Ovary (tissue), 9 donors: Measurements from ENCODE around the gene B3GNT7. TPM values are rescaled to one million over a fixed set of nuclear protein-coding genes. Genes with fewer than 3 reads are reported as not detected.
A peak's percentile ranks its signal among the peaks of the same experiment; 100 is the strongest.

ENCODE experiments used
- DNase-seq, 5 donors: peaks; one replicate each; pipeline ENCODE4 v3.0.0-alpha.2; 2019 to 2020
- H3K27ac ChIP-seq, 2 donors: fragments of 200-600 bp; one replicate each; pipeline versions ENCODE4 v1.5.1 to v1.8.0; 2019 to 2022
- H3K27me3 ChIP-seq: fragments of 200-600 bp; one replicate; pipeline ENCODE4 v1.8.0; 2022
- H3K36me3 ChIP-seq: fragments of 200-600 bp; sonication (generic); one replicate; pipeline ENCODE4 v1.5.1; 2019
- H3K4me1 ChIP-seq: one replicate; pipeline ENCODE4 v1.8.1; 2013; ENCODE audit warnings: mild to moderate bottlenecking, moderate library complexity; ENCODE audit not compliant: insufficient read depth
- H3K4me3 ChIP-seq: fragments of 200-600 bp; sonication (generic); one replicate; pipeline ENCODE4 v1.5.1; 2017
- H3K9me3 ChIP-seq, 2 donors: fragments of 200-600 bp in 1 of 2; sonication (generic) in 1 of 2; one replicate each; pipeline versions ENCODE4 v1.5.1 to v1.8.1; 2013 to 2019; ENCODE audit warnings: mild to moderate bottlenecking in 1 of 2, moderate library complexity in 1 of 2
- CTCF ChIP-seq, 3 donors: fragments of 450-650 bp in 2 of 3; fragments of 200-600 bp in 1 of 3; IDR thresholded peaks; one replicate each; pipeline versions ENCODE4 v1.5.1 to v1.8.0; 2016 to 2022; ENCODE audit warnings: antibody characterized with exemption in 3 of 3, mild to moderate bottlenecking in 1 of 3
- EP300 ChIP-seq: sonication (generic); formaldehyde crosslinking; IDR thresholded peaks from one replicate; pipeline ENCODE4 v1.6.1; 2017; ENCODE audit warnings: antibody characterized with exemption
- POLR2A ChIP-seq: fragments of 450-650 bp; IDR thresholded peaks from one replicate; pipeline ENCODE4 v1.6.1; 2017; ENCODE audit warnings: antibody characterized with exemption, mild to moderate bottlenecking, moderate library complexity
- WGBS, 3 donors: extraction: QIAGEN DNeasy Blood & Tissue Kit in 1 of 3; methylation state at CpG; one replicate each; pipeline versions ENCODE4 v1.1.5 to v1.1.7; 2013 to 2017; 5-methylcytosine and 5-hydroxymethylcytosine counted together
- intact Hi-C, 4 donors: fragments of 100-400 bp; cut with DNase I; formaldehyde crosslinking; loops; one replicate each; pipeline versions ENCODE4 v1.11.0 to v1.15.1; 2022 to 2023
- polyA plus RNA-seq, 2 donors: library from polyadenylated mRNA; stranded (reverse); fragments of 200-250 nt in 1 of 2; fragments of 350-450 nt in 1 of 2; fragmentation: Illumina TruSeq in 1 of 2; extraction: RNeasy Lipid Tissue Mini Kit (QIAGEN cat#74804) in 1 of 2; gene quantifications; one replicate each; pipeline ENCODE4 v1.2.3, GENCODE V29; 2013 to 2014
- total RNA-seq, 7 donors: library from RNA; depleted of rRNA in 2 of 7; stranded (reverse); fragments of >200 nt in 2 of 7; fragmentation: NEBNext Ultra II Directional in 3 of 7; extraction: Animal tissue kit (Norgen Biotek cat#: 25700) in 3 of 7; gene quantifications; one replicate each; pipeline versions ENCODE4 v1.1.0 to v1.2.4, GENCODE V29; 2016 to 2023
- donor health status: DM: no; HTN: no; CAD: no; lungs with moderate emphysema.
- donor health status: DM: no; HTN: no; CAD: no.
- donor health status: Bipolar disorder and iron deficiency.
- donor health status: DM: yes; HTN: yes; CAD: no.
- donor health status: DM: no; HTN: no; CAD: no.
- donor health status: DM: yes; HTN: yes; CAD: no.

The B3GNT7 gene
- total and polyA plus RNA-seq, 9 donors = 4.8 to 34.0 (median 24.4) TPM

- Histone ChIP-seq H3K4me1 (peaks cover 5% of the 10 kb centered on the region), H3K4me3 (peak overlapping the region; percentile 67), H3K9me3 (no peaks in the 10 kb centered on the region), H3K27me3 (no peaks in the 10 kb centered on the region), H3K27ac (peak overlapping the region in 1 of 2 donors; percentile 36), H3K36me3 (no peaks in the 10 kb centered on the region)
- TF ChIP-seq CTCF (IDR thresholded peaks at IDR 0.05) = peak; percentile 85 to 94 (median 91)
- peak; percentile 21 for TF ChIP-seq POLR2A
- no peak for TF ChIP-seq EP300
- 2 to 3% (median 2%) methylated on average over 38 to 67 of the region's 67 CpGs for WGBS, 3 donors
- intact Hi-C loops = loop anchor here (2.0 to 10.0 kb wide), 8 partner anchors 115 to 310 kb away; no protein-coding TSS in a partner anchor
- peak; percentile 89 to 95 (median 93) for DNase-seq
These were observed 16.5 kb downstream of the B3GNT7 start for GRCh38 chr2:231411831-231412617.

GRCh38 chr2:231412618-231412963 lies 17.1 kb downstream of the B3GNT7 start:
- no peak for TF ChIP-seq EP300
- TF ChIP-seq CTCF (IDR thresholded peaks at IDR 0.05) = no peak
- TF ChIP-seq POLR2A = no peak
- intact Hi-C loops = loop anchor here (2.0 to 10.0 kb wide), 8 partner anchors 115 to 310 kb away; no protein-coding TSS in a partner anchor
- peak overlapping the region; percentile 67 for H3K4me3 ChIP-seq
- no peaks in the 10 kb centered on the region for H3K27me3 ChIP-seq
- no peaks in the 10 kb centered on the region for H3K36me3 ChIP-seq
- H3K27ac ChIP-seq = peak overlapping the region in 1 of 2 donors; percentile 11
- H3K9me3 ChIP-seq = no peaks in the 10 kb centered on the region
- 27 to 30% (median 29%) methylated on average over 9 of the region's 9 CpGs for WGBS, 3 donors
- DNase-seq = no peak
- peaks cover 5% of the 10 kb centered on the region for H3K4me1 ChIP-seq

GRCh38 chr2:231413456-231413855 lies 17.9 kb downstream of the B3GNT7 start:
- WGBS, 3 donors = 83 to 88% (median 86%) methylated on average over 6 of the region's 6 CpGs

GRCh38 chr2:231413921-231414476 lies 18.5 kb downstream of the B3GNT7 start:
- H3K27ac ChIP-seq = no peak overlapping the region
- intact Hi-C loops = loop anchor here (2.0 to 10.0 kb wide), 8 partner anchors 117 to 312 kb away; no protein-coding TSS in a partner anchor
- no peak for DNase-seq
- no peaks in the 10 kb centered on the region for H3K36me3 ChIP-seq
- H3K4me3 ChIP-seq = no peak overlapping the region
- 65 to 73% (median 73%) methylated on average over 15 of the region's 15 CpGs for WGBS, 3 donors
- TF ChIP-seq EP300 (no peak), CTCF (IDR thresholded peaks at IDR 0.05) (no peak), POLR2A (no peak)
- H3K27me3 ChIP-seq = no peaks in the 10 kb centered on the region
- peaks cover 1% of the 10 kb centered on the region for H3K4me1 ChIP-seq
- H3K9me3 ChIP-seq = no peaks in the 10 kb centered on the region

More at GRCh38 chr2:231413456-231413855, 17.9 kb downstream of the B3GNT7 start:
- no peak overlapping the region for H3K27ac ChIP-seq
- no peak for TF ChIP-seq EP300
- no peak for TF ChIP-seq POLR2A
- no peak for TF ChIP-seq CTCF (IDR thresholded peaks at IDR 0.05)
- no peak overlapping the region for H3K4me3 ChIP-seq
- peaks cover 4% of the 10 kb centered on the region for H3K4me1 ChIP-seq
- H3K27me3 ChIP-seq = no peaks in the 10 kb centered on the region
- no peak for DNase-seq
- H3K9me3 ChIP-seq = no peaks in the 10 kb centered on the region
- H3K36me3 ChIP-seq = no peaks in the 10 kb centered on the region
- intact Hi-C loops = loop anchor here (2.0 to 10.0 kb wide), 8 partner anchors 116 to 311 kb away; no protein-coding TSS in a partner anchor
